Measurements from ENCODE around the gene ZSCAN10.
"Not testable (repeated sequence)": the region's sequence is repeated elsewhere in the genome, so short reads cannot be mapped to it uniquely, and the experiment has no call there.

ZSCAN10 gene

DNA sequence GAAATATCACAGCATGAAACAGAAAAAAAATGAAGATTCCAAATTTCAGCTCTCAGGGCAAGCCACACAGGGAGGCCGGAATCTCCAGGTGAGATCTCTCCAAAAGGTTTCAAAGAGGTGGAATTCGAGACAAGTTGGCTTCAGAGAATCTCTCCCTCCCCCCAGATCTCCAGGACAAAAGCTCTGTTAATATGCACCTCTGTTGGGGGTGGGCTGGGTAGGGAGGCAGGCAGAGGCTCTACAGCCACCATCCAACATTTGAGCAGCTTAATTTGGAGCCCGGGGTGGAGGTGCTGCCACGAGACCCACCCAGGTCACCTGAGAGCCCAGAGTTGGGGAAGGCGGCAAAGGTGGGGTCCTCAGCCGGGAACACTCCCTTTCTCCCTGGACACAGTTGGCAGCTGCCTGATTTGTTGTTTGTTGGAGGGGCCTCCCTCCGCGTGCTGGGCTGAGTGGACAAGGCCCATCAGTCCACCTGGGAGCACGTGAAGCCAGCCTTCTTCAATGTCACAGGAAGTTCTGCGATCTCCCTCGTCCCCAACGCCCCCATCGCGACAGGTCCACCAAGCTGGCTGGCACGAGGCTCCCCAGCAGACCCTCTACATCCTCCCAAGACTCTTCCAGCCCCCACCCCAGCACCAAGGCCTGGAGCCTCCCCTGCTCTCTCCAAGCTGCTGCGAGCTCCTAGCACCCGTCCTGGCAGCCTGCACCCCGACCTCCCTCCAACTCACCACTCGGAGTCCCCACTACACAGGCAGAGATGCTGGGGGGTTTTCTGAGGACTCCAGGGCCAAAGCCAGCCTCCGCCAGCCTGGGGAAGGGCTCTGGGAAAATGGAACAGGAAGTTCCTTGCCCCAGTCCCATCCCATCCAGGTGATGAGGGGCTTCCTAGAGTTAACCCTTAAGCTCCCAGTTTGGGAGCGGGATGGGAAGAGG is at the start of gene ZSCAN10:
Gene ZSCAN10 (minus strand): TSS at position 836 of the 936 bp plus-strand sequence. CDS start 6,357 bp downstream, outside the sequence.
- no peak for DNase-seq (ENCODE audit: low spot score)

DNA sequence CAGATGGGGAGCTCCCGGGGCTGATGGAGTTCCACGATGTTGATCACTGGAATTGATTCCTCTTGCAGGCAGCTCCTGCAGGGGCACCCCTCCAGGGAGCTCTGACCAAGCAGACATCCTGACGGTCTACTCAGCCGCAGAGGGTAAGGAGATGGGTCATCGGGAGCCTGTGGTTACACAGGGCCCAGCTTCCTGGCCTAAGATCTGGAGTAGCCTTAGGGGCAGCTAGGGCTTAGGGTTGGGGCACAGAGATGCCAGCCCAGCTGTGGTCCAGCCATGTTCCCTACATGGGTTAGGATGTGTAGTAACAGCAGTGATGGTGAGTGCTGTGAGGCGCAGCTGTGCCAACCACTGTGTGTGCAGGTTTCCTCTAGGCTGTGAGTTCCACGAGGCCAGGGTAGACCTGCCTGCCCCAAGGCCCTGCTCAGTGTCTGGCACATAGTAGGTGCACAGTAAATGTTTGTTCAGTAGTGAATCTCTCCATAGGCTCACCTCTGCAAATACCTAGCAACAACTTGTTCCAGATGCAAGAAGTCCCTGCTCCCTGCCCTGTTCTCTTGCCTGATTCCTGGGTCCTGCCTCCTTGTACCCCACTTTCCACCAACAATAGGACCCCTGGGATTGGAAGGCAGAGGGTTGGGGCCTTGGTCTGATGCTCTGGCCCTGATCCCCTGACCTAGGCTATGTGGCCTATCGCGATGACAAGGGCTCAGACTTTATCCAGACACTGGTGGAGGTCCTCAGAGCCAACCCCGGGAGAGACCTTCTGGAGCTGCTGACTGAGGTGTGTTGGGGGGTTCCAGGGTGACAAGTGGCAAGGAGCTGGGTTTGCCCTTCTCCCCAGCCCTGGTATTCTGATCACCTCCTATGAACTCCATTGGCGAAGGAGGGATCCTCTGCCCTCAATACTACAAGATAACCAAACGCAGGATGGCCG is 49.4 kb upstream of the ZSCAN10 start:
- DNase-seq (ENCODE audit: low spot score): no peak

DNA sequence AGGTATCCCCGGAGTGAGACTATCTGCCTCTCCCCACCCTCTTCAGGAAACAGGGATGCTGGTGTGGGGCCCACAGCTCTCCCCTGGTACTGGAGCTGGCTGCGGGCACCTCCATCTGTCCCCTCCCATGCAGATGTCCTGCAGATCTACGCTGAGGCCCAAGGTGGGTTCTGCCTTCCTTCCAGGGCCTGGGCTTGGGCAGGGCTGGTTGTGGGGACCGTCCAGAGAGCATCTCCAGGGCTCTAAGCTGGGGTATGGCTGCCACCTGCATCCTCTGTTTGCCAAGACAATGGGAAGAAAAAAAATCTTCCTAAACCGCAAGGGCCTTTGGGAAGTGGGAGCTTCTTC is 48.6 kb upstream of the ZSCAN10 start:
- no peak for DNase-seq (ENCODE audit: low spot score)

DNA sequence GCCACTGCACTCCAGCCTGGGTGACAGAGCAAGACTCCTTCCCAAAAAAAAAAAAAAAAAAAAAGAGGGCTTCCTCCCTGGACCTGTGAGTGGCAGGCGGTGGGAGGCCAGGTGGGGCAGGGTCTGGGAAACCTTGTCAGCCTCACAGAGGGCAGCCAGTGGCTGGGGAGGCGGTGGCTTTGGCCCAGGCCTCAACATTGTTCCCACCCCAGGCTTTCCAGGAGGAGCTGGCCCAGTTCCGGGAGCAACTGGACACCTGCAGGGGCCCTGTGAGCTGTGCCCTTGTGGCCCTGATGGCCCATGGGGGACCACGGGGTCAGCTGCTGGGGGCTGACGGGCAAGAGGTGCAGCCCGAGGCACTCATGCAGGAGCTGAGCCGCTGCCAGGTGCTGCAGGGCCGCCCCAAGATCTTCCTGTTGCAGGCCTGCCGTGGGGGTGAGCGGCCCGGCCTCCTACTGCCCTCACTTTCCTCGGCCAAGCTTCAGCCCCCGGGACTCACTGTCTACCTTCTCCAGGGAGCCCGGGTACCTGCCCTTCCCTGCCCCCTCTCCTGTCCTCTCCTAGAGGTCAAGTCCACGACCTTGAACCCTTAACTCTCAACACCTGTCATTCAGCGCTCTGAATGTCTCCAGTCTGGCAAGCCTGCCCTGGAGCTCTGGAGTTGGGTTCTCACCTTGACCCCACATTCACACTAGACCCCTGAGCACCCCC is 48.1 kb upstream of the ZSCAN10 start:
- DNase-seq (ENCODE audit: low spot score): no peak

DNA sequence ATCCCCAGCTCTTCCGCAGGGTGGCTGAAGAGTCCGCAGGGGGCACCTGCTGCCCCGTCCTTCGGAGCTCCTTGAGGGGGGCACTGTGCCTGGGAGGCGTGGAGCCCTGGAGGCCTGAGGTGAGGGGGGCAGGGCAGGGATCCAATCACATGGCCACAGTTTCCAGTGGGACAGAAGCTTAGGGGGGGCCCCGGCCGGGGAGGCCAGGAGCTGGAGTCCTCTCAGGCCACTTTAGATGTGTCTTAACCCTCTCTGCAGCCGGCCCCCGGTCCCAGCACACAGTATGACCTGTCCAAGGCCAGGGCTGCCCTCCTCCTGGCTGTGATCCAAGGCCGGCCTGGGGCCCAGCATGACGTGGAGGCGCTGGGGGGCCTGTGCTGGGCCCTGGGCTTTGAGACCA is 46.6 kb upstream of the ZSCAN10 start:
- no peak for DNase-seq (ENCODE audit: low spot score)

DNA sequence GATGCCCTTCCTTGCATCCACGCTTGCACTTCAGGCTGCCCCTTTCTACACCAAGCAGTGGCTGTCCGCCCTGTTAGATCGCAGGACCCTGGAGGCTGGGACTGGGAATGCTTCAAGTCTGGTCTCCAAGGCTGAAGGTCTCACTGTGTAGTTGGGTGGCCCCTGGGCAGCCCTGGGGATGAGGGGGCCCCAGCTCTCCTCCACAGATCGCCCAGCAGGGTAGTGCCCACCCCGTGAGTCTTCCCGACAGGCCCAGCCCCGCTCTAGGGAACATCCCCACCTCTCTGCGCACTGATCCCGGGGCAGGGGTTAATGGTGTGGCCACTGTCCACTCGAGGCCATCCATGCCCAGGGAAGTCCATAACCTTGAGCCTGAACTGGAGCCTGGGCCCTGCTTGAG is 46.1 kb upstream of the ZSCAN10 start:
- no peak for DNase-seq (ENCODE audit: low spot score)

DNA sequence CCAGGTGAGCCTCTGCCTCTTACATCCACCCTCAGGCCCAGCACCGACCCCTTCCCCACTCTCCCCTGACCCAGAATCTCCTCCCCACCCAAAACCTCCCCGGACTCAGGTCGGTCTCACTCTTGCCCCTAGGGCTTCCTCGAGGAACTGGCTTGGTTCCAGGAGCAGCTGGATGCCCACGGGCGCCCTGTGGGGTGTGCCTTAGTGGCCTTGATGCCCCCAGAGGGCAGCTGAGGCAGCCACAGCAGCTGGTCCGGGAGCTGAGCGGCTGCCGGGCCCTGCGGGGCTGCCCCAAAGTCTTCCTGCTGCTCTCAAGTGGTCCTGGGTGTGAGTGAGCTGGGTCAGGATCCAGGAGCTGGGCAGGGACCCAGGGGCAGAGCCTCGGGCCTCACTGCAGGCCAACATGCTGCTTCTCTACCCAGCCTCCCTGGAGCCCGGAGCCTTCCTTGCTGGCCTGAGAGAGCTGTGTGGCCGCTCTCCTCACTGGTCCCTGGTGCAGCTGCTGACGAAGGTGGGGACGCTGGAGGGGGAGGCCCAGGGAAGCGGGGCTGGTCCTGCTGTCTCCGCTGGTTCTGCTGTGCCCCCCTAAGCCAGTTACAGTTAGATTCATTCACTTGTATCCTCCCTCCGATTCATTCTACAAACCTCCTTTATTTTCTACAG is 45.4 kb upstream of the ZSCAN10 start:
- no peak for DNase-seq (ENCODE audit: low spot score)

DNA sequence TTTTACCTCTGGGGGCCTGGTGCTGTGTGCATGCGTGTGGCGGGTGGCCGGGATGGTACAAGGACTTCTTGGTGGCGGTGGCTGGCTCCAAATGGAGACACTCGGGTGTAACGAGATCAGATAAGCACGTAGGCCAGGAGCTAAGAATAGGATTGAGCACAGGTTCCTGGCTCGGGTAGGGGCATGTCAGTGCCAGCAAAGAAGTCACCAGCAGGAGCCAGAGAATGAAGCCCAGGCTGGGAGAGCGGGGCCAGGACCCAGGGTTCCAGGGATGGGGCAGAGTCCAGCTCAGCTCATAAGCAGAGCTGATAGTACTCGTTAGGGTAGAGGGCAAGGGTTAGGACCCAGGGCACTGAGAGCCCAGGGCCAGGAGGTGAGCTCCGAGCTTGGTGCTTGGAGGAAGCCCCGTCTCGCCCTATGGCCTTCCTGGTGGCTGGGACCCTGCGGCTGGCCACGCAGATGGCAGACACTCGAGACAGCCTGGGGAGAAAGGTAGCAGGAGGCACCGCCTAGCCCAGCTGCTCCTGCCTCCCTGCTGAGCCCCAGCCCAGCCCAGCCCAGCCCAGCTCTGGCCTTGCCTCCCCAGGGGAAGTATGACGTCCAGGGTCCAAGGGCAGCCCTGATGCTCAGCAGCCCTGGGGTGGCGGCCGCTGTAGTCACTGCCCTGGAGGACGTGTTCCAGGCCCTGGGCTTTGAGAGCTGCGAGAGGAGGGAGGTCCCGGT is 44.7 kb upstream of the ZSCAN10 start:
- DNase-seq (ENCODE audit: low spot score): no peak

DNA sequence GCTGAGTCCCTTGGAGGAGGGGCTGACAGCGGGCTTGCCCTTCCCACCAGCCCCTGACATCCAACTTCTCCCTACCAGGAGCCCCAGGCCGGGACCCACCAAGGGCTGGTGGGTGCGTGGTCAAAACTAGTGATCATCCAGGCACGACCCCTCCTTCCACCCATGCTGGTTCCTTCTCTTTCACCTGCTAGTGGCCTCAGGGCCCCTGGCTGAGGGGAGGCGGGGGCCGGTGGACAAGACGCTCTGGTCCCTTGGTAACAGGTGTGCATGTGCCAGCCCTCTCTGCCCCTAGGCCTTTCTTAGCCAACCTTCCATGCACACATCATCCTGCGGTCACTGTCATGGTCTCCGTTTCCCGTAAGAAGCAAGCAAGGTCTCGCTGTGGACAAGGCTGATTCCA is 44.1 kb upstream of the ZSCAN10 start:
- no peak for DNase-seq (ENCODE audit: low spot score)

DNA sequence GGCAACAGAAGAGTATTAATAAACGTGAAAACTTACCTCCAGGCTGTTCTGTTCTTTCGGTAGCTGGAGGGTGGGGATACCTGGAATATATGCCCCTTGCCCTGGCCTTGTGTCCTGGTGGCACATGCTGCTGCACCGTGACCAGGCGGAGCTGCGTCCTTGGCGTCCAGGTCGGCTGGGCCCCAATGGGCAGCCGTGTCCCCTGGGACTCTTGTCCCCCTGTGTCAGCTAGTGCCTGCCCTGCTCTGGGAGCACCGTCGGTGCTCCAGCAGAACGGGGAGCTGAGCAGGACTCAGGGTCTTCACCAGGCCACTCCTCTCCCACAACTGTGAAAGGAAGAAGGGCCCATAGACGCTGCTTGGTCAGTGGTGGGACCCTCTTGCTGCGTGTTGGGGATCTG is 43.7 kb upstream of the ZSCAN10 start:
- DNase-seq (ENCODE audit: low spot score): no peak

DNA sequence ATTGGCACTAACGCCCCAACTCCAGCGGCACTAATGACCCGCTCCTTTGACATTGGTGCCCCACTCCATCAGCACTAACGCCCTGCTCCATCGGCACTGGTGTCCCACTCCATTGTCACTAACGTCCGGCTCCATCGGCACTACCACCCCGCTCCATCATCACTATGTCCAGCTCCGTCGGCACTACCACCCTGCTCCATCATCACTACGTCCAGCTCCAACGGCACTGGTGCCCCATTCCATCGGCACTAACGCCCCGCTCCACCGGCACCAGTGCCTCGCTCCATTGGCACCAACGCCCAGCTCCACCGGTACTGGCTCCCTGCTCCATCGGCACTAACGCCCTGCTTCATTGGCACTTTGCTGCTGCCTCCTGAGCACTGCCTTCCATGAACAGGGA is 43.2 kb upstream of the ZSCAN10 start:
- no peak for DNase-seq (ENCODE audit: low spot score)

DNA sequence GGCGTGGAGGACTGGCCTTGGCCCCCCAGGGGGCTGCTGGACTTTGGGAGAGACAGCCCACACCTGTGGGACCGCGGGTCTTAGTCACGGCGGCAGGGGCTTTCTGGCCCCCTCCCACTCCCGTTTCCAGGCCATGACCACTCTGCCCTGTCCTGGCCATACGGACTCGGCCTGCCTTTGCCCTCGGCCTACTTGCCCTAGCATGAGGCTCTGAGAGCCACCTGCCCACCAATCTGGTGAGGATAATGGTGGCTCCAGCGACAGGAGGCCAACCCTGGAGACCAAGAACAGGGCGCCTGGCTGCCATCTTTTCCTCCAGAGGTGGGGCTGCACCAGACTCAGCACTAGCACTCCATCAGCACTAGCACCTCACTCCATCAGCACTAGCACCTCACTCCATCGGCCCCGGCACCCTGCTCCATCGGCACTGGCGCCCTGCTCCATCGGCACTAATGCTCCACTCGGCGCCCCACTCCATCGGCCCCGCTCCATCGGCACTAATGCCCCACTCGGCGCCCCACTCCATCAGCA is 42.8 kb upstream of the ZSCAN10 start:
- no peak for DNase-seq (ENCODE audit: low spot score)

DNA sequence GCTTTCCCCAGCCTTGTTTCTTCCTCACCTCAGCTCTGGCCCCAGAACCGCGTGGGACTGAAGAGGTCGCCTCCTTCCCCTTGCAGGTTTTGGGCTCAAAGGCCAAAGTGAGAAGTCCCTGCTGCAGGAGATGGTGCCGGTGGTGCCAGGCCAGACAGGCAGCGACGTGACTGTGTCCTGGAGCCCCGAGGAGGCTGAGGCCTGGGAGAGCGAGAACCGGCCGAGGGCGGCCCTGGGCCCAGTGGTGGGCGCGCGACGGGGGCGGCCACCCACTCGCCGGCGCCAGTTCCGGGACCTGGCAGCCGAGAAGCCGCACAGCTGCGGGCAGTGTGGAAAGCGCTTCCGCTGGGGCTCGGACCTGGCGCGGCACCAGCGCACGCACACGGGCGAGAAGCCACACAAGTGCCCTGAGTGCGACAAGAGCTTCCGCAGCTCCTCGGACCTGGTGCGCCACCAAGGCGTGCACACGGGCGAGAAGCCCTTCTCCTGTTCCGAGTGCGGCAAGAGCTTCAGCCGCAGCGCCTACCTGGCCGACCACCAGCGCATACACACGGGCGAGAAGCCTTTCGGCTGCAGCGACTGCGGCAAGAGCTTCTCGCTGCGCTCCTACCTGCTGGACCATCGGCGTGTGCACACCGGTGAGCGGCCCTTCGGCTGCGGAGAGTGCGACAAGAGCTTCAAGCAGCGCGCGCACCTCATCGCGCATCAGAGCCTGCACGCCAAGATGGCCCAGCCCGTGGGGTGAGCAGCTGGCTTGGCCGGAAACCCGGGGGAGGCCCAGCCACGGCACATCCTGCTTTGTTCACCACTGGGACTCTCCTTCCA is 41.7 kb upstream of the ZSCAN10 start:
- DNase-seq (ENCODE audit: low spot score): no peak

DNA sequence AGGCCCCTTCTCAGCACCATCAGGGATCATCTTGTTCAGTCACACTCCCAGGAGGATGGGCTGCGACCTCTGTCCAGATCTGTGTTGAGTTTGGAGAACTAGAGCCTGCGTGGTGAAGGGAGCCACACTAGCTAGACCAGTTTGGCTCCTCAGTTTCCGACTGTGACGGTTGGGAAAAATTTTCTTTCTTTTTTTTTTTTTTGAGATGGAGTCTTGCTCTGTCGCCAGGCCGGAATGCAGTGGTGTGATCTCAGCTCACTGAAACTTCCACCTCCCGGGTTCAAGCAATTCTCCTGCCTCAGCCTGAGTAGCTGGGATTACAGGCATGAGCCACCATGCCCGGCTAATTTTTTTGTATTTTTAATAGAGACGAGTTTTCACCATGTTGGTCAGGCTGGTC is 40.5 kb upstream of the ZSCAN10 start:
- DNase-seq (ENCODE audit: low spot score): not testable (repeated sequence)

DNA sequence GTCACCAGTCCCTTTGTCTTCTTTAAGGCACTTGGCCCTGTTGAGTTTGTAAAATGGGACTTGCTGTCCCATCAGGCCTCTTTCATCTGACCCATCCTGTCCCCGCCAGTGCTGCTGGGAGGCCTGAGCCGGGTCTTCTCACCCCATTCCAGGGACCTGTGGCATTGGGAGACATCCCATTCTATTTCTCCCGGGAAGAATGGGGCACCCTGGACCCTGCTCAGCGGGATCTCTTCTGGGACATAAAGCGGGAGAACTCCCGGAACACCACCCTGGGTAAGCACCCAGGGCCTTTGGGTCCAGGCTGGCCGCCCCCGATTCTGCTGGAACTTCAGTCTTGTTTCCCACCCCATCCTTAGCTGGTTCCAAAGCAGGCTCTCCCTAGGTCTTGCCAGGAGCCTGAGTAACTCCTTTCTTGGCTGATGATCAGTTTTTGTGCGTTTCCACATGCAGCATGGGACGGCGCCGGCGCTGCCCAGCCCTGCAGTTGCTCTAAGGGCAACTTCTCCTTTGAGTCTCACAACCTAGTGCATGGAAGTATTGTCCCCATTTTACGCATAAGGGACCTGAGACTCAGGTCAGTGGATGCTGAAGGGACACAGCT is 39.8 kb upstream of the ZSCAN10 start:
- DNase-seq (ENCODE audit: low spot score): no peak

DNA sequence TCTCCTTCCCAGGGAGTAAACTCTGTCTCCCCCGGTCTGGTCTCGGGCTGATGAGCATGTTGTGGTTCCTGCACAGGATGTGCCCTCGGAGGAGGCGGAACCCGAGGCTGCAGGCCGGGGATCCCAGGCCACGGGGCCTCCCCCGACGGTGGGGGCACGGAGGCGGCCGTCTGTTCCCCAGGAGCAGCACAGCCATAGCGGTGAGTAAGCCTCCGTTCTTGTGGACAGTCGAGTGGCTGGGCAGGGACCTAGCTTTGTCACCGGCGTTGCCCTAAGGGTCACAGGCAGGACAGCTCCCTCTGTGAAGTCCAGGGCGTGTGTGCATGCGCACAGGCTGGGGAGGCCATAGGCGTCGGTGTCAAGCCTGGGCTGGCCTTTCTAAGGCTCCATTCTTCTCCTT is 39.2 kb upstream of the ZSCAN10 start:
- DNase-seq (ENCODE audit: low spot score): no peak

DNA sequence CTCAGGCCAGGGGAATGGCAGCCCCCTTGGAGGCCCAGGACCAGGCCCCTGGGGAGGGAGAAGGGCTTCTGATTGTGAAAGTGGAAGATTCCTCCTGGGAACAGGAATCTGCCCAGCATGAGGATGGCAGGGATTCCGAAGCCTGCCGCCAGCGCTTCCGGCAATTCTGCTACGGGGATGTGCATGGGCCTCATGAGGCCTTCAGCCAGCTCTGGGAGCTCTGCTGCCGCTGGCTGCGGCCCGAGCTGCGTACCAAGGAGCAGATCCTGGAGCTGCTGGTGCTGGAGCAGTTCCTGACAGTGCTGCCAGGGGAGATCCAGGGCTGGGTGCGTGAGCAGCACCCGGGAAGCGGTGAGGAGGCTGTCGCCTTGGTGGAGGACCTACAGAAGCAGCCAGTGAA is 38.2 kb upstream of the ZSCAN10 start:
- no peak for DNase-seq (ENCODE audit: low spot score)

DNA sequence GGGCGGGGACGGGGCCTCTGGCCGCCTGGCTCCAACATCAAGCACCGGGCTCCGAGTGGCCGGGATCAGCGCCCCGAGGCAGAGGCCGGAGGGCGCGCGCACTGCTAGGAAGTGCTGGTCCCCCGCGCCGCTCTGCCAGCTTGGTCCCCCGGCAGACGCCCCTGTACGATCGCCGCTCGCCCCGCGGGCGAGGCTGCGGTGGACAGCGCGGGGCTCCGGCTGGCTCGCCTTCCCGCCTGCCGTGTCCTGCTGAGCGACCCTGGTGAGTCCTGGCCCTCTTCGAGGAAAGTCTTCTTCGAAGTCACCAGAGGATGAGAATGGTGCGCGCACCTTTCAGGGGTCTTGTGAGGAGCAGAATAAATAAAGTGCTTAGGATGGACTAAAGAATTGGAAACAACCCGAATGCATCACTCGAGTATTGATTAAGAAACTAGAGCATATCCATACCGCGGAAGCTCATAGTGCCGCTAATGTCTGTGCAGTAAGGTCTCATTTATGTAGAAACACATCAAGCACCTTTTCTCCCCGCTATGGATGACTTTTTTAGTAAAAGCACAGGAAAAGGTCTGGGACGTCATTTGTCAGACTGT is 36.1 kb upstream of the ZSCAN10 start:
- DNase-seq (ENCODE audit: low spot score): no peak
